GM18517 (cell line): ENCODE data around the gene ZNF618.

Source experiments
- ATAC-seq: cut with Tn5 transposase; IDR thresholded peaks from one replicate; pipeline ENCODE4 v1.9.1; 2021; ENCODE audit warnings: mild to moderate bottlenecking, moderate library complexity; ENCODE audit not compliant: unreplicated experiment

ZNF618 gene, protein sequence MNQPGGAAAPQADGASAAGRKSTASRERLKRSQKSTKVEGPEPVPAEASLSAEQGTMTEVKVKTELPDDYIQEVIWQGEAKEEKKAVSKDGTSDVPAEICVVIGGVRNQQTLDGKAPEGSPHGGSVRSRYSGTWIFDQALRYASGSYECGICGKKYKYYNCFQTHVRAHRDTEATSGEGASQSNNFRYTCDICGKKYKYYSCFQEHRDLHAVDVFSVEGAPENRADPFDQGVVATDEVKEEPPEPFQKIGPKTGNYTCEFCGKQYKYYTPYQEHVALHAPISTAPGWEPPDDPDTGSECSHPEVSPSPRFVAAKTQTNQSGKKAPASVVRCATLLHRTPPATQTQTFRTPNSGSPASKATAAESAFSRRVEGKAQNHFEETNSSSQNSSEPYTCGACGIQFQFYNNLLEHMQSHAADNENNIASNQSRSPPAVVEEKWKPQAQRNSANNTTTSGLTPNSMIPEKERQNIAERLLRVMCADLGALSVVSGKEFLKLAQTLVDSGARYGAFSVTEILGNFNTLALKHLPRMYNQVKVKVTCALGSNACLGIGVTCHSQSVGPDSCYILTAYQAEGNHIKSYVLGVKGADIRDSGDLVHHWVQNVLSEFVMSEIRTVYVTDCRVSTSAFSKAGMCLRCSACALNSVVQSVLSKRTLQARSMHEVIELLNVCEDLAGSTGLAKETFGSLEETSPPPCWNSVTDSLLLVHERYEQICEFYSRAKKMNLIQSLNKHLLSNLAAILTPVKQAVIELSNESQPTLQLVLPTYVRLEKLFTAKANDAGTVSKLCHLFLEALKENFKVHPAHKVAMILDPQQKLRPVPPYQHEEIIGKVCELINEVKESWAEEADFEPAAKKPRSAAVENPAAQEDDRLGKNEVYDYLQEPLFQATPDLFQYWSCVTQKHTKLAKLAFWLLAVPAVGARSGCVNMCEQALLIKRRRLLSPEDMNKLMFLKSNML

GRCh38 chr9:113876151-113876992 is at the start of gene ZNF618:
Gene ZNF618 (plus strand): TSS chr9:113876309. CDS start chr9:113876381, 72 bp downstream.
- ATAC-seq: no peak

DNA sequence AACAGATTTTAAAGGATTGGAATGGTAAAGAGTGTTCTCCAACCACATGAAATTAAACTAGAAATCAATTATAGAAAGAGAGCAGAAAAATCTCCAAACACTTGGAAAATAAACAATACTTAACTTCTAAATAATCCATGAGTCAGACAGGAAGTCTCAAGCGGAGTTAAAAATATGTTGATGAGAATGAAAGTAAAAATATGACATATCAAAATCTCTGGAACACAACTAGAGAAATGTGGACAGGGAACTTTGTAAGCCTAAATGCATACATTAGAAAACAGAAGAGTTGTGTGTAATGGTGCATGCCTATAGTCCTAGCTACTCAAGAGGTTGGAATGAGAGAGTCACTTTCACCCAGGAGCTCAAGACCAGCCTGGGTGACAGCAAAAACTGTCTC is 47.9 kb upstream of the ZNF618 start:
- no peak for ATAC-seq

DNA sequence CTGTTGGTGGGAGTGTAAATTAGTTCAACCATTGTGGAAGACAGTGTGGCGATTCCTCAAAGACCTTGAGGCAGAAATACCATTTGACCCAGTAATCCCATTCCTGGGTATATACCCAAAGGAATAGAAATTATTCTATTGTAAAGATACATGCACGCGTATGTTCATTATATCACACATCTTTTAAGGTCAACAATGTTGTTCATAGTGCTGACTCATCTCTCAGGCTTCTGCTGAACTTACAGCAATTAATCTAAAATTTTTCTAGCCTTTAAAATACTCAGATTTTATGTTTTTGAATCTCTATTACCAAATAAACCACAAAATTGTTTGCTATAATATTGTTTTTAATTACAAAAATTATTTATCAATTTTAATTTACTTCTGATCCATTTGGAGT is 38.8 kb upstream of the ZNF618 start:
- no peak for ATAC-seq

DNA sequence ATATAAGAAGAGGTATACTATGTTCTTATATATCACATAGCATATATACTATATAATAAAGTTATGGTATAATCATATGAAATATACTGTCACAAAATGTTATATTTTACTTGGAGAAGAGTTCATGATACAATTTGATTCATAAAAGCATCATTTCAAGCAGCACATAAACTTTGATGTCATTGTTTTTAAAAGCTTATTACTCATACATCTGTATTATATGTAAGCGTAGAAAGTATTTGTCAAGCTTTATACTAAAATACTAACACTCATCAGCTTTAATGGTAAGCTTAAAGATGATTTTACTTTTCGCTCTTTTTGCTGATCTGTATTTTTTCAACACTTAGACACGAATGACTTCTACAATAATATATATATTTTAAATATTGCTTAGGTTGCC is 34.0 kb upstream of the ZNF618 start:
- no peak for ATAC-seq

- no peak for ATAC-seq
These were observed 31.6 kb upstream of the ZNF618 start for GRCh38 chr9:113844466-113844865.

DNA sequence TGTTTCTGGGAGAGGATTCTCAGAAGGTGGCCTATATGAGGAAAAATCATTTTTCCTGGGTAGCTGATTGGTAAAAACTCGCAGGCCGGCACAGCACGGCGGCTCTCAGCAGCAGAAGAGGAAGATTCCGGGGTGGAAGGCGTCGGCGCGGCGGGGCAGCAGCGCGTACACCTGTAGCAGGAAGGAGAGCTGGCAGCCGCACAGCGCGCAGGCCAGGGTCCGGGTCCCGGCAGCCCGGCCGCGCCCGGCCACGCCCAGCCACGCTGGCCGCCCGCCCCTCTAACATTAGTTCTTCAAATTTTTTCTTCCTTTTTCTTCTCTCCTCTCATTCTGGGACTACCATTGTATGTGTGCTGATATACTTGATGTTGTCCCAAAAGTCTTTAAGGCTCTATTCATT is 24.8 kb upstream of the ZNF618 start:
- no peak for ATAC-seq

GRCh38 chr9:113851873-113852272 is 24.2 kb upstream of the ZNF618 start:
- no peak for ATAC-seq

DNA sequence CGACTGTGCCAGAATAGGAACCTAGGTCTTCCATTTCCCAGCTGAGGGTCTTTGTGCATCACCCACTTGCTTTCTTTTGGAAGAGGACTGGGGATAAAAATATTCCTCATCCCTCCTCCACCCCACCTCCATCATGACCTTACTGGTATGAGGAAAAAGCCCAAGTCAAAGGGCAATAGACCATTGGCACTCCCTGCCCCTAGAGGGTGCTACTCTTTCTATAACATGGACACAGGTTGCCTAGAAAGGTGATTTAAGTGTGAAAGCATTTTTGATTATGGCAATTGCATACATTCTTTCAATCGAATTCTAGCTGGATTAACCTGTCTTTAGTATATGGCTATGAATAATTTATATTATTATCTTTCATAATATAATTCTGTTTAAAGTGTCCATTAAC is 22.8 kb upstream of the ZNF618 start:
- no peak for ATAC-seq

DNA sequence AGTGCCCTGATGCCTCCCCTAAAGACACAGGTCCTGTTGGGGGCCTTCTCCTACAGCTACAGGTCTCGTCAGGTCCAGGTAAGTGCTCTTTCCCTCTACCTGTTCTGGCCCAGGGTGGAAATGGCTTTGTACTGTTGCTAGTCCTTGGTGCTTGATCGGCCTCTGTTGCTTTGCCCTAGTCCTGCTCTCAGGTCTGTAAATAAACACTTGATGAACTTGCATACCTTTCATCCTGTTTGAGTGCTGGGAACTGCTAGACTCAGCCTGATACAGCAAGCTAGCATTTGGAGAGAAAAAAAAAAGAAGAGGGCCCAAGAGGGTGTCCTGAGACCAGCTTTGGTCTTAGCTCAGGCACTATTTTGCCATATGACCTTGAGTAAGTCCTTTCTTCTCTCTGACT is 21.8 kb upstream of the ZNF618 start:
- ATAC-seq: no peak

- ATAC-seq: no peak
These were observed 18.2 kb upstream of the ZNF618 start for GRCh38 chr9:113857875-113858274.

GRCh38 chr9:113858282-113858681 is 17.8 kb upstream of the ZNF618 start:
- ATAC-seq: no peak

DNA sequence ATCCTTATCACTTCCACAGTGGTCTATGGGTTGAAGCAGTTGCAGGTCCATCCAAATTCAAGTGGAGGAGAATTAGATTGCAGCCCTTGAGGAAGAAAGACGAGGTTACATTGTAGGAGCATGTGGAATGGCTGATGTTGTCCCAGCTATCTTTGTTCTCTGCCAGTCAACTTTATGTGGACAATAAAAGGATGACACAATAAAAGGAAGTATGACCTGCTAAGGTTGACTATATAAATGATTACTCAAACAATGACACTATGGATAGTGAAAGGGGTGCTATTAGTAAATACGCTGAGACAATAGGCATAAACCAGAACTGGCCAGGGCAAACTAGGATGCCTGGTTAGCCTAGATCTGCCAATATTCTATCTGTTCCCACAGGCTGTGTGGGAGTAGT is 12.8 kb upstream of the ZNF618 start:
- ATAC-seq: no peak

DNA sequence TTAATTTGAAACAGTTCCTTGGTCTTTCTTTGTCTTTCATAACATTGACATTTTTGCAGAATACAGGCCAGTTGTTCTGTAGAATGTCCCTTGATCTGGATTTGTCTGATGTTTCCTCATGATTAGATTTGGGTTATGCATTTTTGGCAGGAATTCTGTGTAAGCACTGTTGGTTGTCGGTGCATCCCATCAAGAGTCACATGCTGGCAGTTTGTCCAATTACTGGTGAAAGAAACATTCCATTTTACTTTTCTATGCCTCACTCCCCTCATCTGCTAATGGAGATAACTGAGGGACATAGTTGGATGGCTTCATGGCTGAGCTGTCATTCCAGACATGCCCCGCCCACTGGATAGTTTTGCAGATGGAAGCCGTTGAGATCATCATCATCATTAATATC is 7.6 kb upstream of the ZNF618 start:
- no peak for ATAC-seq

DNA sequence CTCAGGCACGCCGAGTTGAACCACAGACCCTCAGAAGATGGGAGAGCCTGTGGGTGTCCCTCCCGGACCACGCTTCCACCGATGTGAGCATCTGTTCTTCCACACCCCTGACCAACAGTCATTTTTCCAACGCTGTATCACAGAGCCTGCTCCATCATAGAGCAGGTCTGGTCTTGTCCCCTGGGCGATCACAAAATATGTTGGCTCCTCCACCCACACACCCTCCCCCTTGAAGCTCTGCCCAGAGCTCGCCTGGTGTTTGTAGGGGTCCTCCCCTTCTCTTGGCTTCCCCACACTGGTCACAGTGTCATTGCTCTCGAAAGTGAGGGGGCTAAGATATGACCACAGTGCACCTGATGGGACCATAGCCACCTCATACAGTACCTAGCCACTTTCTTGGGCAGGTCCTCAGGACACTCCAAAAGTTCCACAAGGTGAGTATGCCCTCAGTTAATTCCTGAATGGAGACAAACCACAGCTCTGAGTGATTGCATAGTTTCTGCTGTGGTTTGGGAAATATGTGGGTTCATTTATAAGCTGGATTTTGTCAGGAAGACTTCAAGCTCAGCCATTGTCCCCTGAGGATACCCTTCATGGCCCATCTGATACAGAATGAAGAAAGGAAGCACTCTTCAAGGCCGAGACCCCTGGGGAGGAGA is 3.5 kb upstream of the ZNF618 start:
- ATAC-seq: no peak

DNA sequence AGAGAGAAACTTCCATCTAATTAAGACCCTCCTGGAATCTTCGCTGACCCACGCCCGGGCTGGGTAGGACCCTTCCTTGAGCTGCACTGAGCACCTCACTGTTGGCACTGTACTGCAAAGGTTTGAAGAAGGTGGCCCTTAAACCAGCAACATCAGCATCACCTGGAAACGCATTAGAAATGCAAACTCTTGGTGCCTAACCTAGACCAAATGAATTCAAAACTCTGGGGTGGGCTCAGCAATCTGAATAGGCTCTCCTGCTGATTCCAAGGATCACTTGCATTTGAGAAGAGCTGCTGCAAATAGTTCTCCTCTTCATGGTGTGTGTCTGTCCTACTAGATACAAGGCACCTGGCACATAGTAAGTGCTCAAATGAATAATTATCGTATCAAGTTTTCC is 2.7 kb upstream of the ZNF618 start:
- ATAC-seq: no peak

GRCh38 chr9:113873926-113874325 is 2.2 kb upstream of the ZNF618 start:
- no peak for ATAC-seq

GRCh38 chr9:113875459-113876150 is 504 bp upstream of the ZNF618 start:
- ATAC-seq: no peak

- ATAC-seq: no peak
These were observed 872 bp downstream of the ZNF618 start for GRCh38 chr9:113876993-113877368.

DNA sequence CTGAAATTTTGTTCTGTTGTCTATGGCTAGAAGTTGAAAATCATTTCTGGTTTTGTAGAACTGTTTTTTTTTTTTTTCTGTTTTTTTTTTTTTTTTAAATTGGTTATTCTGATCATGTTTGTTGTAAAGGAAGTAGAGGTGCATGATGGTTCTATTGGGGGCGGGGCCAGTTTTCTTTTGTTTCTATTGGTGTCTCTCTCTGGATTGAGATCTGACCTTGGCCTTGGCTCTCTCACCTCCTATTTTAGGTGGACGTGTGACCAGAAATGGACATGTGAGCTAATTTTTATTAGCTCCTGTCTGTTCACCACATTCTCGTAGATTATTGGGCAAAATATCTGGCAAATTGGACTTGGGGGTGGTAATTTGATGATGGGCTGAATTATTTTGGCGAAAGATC is 3.2 kb downstream of the ZNF618 start:
- no peak for ATAC-seq

- ATAC-seq: no peak
These were observed 3.8 kb downstream of the ZNF618 start for GRCh38 chr9:113879911-113880310.
